ENCODE data around the gene DNAAF5. TPM values are rescaled to one million over a fixed set of nuclear protein-coding genes. Genes with fewer than 3 reads are reported as not detected.
A peak's percentile ranks its signal among the peaks of the same experiment; 100 is the strongest.

DNAAF5 gene
- total RNA-seq, 1 donor from 2014 or later: 15.3 TPM

- no peak overlapping the region for H3K4me3 Mint-ChIP-seq (ENCODE audit: unreplicated experiment)
- no peaks in the 10 kb centered on the region for H3K9me3 Mint-ChIP-seq (ENCODE audit: low read depth)
- no peak for TF ChIP-seq CTCF (IDR thresholded peaks at IDR 0.05)
- H3K27me3 Mint-ChIP-seq (ENCODE audit: low read depth): no peaks in the 10 kb centered on the region
- peak; percentile 76 for DNase-seq (ENCODE audit: low spot score)
- H3K27ac Mint-ChIP-seq (ENCODE audit: unreplicated experiment): peak overlapping the region; percentile 97
- peaks cover 61% of the 10 kb centered on the region for H3K4me1 Mint-ChIP-seq (ENCODE audit: low read depth)
- peaks cover 8% of the 10 kb centered on the region for H3K36me3 Mint-ChIP-seq (ENCODE audit: low read depth)
Observed at GRCh38 chr7:834277-834676, 107.8 kb downstream of the DNAAF5 start.

GRCh38 chr7:835021-835420 lies 108.5 kb downstream of the DNAAF5 start:
- Mint-ChIP-seq H3K27me3 (ENCODE audit: low read depth) (no peaks in the 10 kb centered on the region), H3K4me3 (ENCODE audit: unreplicated experiment) (no peak overlapping the region), H3K9me3 (ENCODE audit: low read depth) (no peaks in the 10 kb centered on the region), H3K27ac (ENCODE audit: unreplicated experiment) (peak overlapping the region; percentile 97), H3K4me1 (ENCODE audit: low read depth) (peaks cover 56% of the 10 kb centered on the region), H3K36me3 (ENCODE audit: low read depth) (peaks cover 12% of the 10 kb centered on the region)
- TF ChIP-seq CTCF (IDR thresholded peaks at IDR 0.05): no peak
- peak; percentile 56 for DNase-seq (ENCODE audit: low spot score)

GRCh38 chr7:835485-836401 lies 109.2 kb downstream of the DNAAF5 start:
- no peak for TF ChIP-seq CTCF (IDR thresholded peaks at IDR 0.05)
- Mint-ChIP-seq H3K9me3 (ENCODE audit: low read depth) (no peaks in the 10 kb centered on the region), H3K4me3 (ENCODE audit: unreplicated experiment) (no peak overlapping the region), H3K27ac (ENCODE audit: unreplicated experiment) (peak overlapping the region; percentile 81), H3K36me3 (ENCODE audit: low read depth) (peaks cover 15% of the 10 kb centered on the region), H3K4me1 (ENCODE audit: low read depth) (peaks cover 49% of the 10 kb centered on the region), H3K27me3 (ENCODE audit: low read depth) (no peaks in the 10 kb centered on the region)
- peak; percentile 75 for DNase-seq (ENCODE audit: low spot score)

Other genes starting within 250 kb of the DNAAF5 start
- 38.1 to 72.5 TPM (median 70.6 TPM) in 3 replicates for gene PDGFA, start 206.9 kb upstream of the DNAAF5 start, total RNA-seq
- gene PRKAR1B, start 582 bp downstream of the DNAAF5 start, total RNA-seq: 7.7 to 8.6 TPM (median 7.9 TPM) in 3 replicates
- gene SUN1, start 105.8 kb downstream of the DNAAF5 start, total RNA-seq: 125 to 139 TPM (median 134 TPM) in 3 replicates
- gene GET4, start 149.9 kb downstream of the DNAAF5 start, total RNA-seq: 26.8 to 34.7 TPM (median 28.0 TPM) in 3 replicates
- 3.9 to 7.0 TPM (median 6.7 TPM) in 3 replicates for gene ADAP1, start 228.0 kb downstream of the DNAAF5 start, total RNA-seq
- gene COX19, start 248.8 kb downstream of the DNAAF5 start, total RNA-seq: 9.2 to 9.6 TPM (median 9.5 TPM) in 3 replicates